ENCODE data around the gene MTHFD2L. TPM values are rescaled to one million over a fixed set of nuclear protein-coding genes. Genes with fewer than 3 reads are reported as not detected.

Gene MTHFD2L
- total RNA-seq, 1 experiment from 2014 or later, result 19.7 TPM

DNA sequence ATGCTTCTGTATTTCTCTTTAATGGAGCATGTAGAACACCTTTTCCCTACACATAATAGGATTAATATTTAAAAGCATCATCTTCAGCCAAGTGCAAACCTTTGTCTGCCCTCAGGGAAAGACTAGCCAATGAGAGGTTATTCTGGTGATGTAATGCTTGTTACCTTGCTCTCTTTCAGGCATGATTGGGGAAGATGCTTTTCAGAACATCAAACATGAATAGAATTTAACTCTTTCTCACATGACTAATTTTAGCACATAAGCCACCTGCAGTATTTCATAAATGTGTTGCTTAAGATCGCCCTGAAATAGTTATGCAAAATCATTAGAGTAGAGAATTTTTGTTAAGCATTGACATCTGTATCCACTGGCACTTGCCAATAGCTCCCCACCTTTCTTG, 139.6 kb downstream of the MTHFD2L start:
- no peak for DNase-seq (ENCODE audit: low read depth)

DNA sequence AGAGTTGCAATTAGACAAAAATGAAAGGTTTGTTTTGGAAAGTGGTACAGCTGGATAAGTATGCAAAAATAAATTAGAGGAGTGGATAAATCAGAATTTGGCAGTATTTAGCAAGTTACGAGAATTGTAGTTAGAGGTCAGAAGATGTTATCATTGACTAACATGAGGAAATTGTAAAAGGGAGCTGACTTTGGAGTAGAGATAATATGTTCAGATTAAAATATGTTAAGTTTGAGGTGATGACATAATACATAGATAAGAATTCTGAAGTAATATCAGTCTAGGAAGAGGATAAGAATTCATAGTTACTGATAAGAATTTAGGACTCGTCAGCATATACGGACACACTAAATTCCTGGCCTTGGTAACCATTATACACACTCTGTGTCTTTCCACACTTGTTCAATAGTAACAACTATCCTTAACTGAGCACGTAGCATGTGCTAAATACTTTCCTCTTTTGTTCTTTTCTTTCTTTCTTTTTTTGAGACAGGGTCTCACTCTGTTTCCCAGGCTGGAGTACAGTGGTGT, 146.2 kb downstream of the MTHFD2L start:
- DNase-seq (ENCODE audit: low read depth), result no peak

DNA sequence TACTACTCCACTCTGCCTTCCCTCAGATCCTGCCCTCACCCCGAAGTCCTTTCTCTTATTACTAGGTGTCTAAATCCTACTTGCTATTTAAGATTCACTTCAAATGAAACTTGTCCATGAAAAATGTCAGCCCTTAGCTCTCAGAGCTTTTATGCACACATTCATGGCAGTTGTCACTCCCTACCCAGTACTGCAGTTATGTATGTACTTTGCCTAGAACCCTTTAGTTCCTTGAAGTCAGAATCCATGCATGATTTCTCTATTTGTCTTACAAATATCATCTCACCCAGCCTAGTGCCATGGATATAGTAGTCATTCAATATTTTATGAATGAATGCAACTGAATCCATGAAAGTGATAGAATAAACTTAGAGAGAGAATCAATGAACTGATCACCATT, 147.1 kb downstream of the MTHFD2L start:
- no peak for DNase-seq (ENCODE audit: low read depth)

DNA sequence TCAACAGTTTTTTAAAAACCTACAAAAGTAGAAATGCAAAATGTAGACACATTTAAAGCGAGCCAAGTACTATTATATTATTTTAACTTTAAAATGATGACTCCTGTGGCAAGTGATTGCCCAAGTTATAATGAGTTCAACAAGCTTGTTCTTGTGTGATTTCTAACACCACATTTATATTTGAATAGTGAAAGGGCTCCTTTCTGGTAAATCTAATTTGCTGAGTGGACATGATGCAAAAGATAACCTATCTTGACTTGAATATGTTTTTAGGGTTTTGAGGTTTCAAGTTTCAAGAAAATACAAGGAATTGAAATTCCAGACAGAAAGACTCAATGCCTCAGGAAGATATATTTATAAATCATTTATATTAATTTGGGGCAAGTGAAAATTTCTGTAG, 149.3 kb downstream of the MTHFD2L start:
- DNase-seq (ENCODE audit: low read depth), result no peak

DNA sequence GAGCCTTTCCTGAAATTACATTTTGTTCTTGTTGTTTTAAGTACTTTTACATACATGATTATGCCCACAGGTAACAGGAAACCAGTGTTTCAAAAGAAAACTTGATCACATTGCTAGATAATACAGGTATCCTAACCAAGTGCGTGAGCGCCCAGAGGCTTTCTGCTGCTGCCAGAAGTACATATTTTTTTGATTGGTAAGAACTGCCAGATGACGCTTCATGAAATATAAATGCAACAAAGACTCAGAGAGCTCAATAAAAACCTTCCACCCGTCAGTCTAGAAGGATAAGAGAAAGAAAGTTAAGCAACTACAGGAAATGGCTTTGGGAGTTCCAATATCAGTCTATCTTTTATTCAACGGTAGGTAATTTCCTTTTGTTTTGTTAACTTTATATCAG, 150.3 kb downstream of the MTHFD2L start, which contains the start of gene EPGN:
TSS of gene EPGN (plus strand) at position 256 of the 400 bp plus-strand sequence. CDS start at position 320, 64 bp downstream.
- no peak for DNase-seq (ENCODE audit: low read depth)

DNA sequence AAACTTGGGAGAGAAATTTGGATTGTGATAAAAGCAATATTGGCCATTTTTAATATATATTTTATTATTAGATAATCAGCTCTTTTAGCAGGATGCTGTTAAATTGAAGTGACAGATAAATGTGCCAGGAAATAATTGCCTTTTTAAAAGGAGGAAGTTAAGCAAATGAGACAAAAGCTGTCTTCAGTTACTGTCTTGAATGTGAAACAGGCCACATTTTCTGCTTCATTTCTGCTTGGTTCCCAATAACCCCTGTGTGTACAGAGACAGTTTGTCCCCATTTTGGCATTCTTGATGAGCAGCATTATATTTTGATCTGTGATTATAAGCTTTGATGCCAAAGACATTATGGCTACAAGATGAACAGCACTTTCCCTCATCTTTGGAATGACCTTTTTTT, 151.3 kb downstream of the MTHFD2L start:
- no peak for DNase-seq (ENCODE audit: low read depth)

DNA sequence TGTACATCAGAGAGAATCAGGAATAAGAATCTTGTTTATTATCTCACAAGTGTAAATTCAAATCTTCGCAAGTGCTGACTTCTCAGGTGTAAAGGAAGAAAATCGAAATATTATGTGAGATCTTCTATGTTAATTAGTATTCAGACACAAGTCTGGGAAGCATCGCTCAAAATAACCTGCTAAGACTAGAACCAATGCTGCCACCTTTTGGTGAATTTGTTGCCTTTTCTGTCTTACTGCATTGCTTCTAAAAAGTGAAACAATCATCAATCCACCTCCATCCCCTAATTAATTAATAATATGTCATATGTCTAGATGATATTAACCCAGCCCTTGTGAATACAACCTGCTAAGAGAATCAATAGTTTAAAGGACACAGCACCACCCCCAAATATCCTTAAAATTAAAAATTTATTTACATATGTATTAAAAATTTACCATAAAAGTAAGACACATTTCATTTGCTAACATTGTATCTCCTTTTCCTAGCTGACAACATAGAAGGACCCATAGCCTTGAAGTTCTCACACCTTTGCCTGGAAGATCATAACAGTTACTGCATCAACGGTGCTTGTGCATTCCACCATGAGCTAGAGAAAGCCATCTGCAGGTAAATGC, 153.9 kb downstream of the MTHFD2L start:
- peak; percentile 66 for DNase-seq (ENCODE audit: low read depth)

DNA sequence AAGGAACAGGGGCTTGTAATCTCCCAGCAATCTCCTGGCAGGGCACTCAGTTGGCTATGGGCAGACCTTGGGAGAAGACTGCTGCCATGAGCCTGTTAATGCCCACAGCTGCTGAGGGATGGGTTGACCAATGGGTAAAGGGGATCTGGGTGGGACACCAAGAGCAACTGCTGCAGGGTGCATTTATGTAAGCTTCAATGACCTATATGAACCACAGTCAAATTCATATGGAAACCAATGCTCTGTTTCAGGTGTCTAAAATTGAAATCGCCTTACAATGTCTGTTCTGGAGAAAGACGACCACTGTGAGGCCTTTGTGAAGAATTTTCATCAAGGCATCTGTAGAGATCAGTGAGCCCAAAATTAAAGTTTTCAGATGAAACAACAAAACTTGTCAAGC, 156.4 kb downstream of the MTHFD2L start:
- no peak for DNase-seq (ENCODE audit: low read depth)

DNA sequence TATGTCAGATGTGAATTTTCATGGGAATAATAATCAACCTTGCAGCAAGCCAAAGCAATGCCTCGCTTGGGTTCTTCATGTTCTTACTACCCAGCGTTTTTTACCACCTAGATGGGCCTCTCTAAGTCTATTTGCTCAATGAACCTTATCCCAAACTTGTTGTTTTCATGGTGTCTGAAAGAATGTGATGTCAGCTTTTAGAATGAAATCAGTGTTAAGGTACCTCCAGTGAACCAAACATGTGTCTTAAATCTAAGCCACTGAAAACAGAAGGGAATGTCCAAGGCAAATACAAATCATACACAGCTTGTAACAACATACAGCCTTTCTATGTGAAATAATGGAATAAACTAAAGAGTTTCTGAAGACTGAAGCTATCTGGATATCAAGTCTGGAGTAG, 157.0 kb downstream of the MTHFD2L start:
- no peak for DNase-seq (ENCODE audit: low read depth)

DNA sequence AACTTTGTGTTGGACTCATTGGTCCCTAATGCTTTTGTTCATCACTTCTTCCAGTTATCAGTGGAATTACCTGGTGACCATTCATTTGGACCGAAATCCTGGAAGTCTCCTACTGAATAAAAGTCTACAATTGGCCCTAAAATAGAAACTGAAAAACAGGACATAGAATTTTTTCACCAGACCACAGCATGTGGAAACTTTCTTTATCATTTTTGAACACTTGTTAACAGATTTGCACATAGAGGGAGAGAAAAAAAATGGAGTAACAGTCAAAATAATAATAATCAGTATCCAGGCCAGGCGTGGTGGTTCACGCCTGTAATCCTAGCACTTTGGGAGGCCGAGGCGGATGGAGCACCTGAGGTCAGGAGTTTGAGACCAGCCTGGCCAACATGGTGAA, 157.5 kb downstream of the MTHFD2L start:
- no peak for DNase-seq (ENCODE audit: low read depth)

DNA sequence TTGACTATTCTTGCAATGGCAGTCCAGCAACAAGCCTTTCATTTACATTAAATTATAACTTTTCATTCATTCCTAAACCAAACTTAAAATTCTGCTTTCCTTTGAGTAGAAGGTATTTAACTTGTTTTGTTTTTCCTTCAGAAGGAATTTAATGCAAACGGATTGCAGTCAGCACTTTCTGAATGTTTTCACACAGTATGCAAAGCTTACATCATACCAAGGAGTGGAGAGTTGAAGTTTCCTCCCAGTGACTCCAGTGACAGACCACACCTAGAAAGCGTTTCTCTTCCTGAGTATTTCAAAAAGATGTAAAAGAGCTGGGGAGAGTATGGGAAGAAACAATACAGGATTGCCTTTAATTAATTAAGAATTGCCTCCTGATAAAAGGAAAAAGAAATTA, 158.5 kb downstream of the MTHFD2L start:
- DNase-seq (ENCODE audit: low read depth), result no peak

DNA sequence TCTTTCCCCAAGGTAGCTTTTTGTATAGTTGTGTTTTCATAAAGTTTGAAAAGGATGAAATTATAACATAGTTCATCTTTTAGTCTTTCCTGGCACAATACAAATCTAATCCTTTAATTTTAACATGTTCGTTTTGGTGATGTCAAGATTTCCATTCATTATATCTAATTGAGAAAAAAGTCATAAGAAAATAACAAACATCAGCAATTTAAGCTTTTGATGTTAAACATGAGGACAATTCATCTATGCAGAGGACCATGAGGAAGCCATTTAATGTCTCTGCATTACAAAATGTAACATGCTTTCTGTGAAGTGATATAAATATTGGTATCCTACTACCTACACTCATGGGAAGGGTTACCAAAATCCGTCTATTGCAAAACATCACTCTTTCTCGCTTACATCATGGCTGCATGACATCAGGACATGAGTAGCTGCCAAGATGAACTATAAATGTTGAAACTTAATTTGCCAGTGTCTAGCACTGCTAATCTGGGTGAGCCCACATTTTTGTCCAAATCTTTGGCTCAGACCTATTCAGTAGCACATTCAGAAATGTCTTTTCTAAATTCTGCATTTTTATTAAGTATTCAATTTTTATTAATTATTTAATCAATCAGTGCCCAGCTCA, 159.8 kb downstream of the MTHFD2L start:
- DNase-seq (ENCODE audit: low read depth), result peak; percentile 10

DNA sequence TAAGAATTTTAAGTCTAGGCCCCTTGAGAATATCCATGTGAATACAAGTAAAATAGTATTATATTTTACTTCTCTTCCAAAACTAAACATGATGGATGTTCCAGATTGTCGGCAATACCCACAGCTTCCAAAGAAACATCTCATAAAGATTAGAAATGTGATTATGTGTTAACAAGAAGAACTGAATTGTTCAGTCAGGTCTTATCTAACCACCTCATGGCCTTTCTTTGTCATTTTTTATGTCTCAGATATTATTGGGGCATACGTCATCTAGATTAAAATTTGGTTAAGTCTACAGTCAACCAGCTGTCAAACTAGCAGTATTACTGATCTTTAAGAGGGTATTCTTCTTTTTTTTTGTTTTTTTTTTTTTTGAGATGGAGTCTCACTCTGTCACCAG, 160.4 kb downstream of the MTHFD2L start:
- DNase-seq (ENCODE audit: low read depth), result no peak

DNA sequence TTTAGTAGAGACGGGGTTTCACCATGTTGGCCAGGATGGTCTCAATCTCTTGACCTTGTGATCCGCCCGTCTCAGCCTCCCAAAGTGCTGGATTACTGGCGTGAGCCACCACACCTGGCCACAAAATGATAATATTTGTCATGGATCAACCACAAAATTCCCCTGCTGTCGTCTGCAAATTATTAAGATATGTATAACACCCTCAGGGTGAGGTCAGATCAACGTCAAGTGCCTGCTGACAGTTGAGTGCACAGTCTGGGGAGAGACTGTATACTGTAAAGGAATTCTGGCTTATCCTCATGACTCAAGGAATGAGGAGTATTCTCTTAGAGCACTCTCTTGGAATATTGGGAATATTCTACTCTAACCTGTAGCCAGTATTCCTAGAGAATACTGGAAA, 161.6 kb downstream of the MTHFD2L start:
- no peak for DNase-seq (ENCODE audit: low read depth)

DNA sequence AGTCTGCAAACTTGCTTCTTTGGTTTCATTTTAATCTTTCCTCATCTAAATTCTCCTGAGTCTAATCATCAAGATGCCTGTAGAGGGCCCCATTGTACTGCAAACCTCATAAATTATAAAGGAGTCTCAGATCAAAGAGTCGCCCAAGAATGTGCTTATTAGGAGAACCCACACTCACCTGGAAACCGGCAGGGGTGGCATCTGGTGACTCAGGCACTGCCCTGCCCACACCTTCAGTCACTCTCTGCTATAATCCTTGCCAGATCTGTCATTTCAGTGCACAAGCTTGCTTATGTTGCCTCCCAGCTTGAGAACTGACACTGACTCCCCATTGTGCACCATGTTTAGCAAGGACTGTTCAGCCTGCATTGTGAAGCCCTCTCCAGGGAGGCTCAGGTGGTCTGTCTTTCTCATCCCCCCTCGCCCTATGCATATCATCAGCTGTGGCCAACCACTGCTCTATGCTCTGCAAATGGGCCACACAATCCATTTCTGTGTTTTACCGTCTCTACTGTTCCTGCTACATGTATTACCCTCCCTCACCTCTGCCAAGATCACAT, 162.7 kb downstream of the MTHFD2L start:
- peak; percentile 75 for DNase-seq (ENCODE audit: low read depth)

DNA sequence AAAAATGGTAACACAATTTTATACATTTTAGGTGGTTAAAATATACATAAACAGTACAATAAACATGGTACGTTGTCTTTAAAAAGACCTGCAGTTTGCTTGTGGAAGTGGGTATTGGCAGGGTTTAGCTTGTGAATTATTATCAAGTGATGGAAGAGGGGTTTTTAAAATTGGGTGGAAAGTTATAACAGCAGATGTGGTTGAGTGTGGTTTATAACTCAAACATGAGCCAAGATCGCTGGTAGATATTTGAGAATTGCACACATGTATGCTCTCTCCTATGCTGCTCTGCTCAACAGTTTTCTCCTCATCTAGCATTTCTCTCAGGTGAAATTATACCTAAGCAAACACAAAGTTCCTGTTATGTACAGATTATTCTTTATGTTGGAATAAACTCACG, 164.4 kb downstream of the MTHFD2L start:
- no peak for DNase-seq (ENCODE audit: low read depth)

DNA sequence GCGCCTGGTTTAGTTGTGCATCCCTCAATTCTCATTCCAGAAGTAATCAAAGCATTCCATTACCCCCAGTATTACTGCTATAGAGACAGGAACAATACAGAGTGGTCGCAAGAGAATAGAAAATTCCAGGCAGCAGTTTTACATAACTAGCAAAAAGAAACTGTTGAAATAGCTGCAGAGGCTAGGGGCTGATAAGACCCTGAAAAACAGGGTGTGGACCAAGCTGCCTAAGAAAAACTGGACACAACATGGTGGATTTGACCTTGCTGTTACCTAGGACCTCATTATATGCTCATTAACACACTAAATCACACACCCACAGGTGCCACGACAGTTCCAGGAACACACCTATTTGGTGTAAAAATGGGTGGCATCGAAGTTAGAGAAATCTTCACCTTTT, 165.7 kb downstream of the MTHFD2L start:
- DNase-seq (ENCODE audit: low read depth), result no peak

DNA sequence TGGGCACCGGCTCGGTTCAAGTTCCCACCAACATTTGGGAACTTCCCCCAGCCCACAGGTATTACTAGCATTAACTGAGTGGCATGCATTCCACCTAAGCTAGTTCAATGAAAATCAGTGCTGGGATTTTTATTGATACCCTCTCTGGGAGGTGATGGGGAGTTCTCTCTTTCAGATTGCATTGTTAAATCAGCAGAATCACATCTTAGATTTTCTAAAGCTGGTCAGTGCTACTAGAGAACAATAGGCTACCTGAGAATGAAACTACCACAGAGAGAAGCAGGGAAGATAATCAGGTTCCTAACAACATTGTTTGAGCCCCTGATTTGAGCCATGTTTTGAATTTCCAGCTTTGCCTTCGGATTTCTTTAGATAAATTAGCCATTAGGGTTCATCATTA, 166.3 kb downstream of the MTHFD2L start:
- DNase-seq (ENCODE audit: low read depth), result no peak

DNA sequence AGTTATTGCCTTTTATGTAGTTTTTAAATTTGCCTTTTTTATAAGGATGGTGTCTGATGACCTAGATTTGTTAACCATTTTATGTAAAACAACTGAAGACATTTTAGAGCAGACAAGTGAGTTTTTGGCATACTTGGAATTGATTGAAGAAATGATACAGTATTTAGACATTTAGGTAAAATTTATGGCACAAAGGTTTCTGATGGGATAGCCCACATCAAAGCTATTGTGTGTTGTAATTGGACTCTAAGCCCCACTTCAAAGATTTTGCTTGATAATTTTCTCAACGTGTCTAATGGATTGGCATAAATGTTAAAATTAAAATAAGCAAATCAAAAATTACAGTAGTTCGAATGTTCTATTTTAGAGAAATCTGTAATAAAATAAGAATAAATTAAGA, 168.0 kb downstream of the MTHFD2L start:
- DNase-seq (ENCODE audit: low read depth), result no peak

DNA sequence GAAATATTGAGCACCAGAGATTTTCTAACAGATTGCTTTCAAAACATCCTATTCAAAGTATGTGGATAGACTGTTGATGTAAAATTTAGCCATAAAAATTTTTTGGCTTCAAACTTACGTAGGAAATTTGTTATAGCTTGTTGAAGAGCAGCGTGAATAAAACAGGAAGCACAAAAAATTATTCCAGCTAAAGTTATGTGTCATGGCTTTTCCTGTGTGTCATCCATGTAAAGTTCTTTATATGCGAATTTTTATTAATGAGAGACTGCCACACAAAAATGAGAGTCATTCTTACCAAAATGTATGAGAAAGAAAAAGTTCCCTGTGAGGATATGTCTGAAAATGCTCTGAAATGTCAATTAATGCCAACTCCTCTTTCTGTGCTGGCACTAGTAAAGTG, 169.8 kb downstream of the MTHFD2L start:
- peak; percentile 16 for DNase-seq (ENCODE audit: low read depth)

DNA sequence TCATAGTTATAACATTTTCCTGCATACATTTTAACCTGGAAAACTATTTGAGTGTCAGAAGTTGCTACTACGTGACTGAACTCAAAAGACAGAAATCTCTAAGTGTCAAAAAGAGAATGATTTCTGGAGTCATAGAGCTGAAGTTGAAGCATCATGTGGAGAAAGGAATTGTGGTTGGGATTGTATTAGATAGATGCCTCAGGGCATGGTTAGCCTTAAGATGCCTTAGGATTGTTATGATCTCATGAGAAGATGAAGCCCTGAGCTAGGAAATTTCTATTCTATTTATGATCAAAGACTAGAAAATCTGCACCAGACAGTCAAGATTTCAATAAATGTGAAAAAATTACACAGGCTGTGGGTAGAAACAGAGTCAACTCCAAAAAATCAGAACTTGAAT, 170.6 kb downstream of the MTHFD2L start:
- DNase-seq (ENCODE audit: low read depth), result no peak

DNA sequence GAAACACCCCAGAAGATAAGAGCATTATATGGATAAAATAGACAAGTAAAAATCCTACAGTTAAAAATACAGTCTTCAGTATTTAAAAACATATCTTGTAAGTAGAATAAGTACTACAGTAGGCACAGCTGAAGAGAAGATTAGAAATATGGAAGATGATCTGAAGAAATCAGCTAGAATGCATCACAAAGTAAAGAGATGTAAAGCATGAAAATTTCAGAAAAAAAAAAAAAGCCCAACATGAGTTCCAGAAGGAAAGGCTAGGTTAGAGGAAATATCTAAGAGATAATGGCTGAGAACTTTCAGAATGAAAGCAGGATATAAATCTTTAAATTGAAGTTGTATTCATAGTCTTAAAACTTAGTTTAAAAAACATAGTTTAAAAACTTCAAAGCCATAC, 171.4 kb downstream of the MTHFD2L start:
- no peak for DNase-seq (ENCODE audit: low read depth)

DNA sequence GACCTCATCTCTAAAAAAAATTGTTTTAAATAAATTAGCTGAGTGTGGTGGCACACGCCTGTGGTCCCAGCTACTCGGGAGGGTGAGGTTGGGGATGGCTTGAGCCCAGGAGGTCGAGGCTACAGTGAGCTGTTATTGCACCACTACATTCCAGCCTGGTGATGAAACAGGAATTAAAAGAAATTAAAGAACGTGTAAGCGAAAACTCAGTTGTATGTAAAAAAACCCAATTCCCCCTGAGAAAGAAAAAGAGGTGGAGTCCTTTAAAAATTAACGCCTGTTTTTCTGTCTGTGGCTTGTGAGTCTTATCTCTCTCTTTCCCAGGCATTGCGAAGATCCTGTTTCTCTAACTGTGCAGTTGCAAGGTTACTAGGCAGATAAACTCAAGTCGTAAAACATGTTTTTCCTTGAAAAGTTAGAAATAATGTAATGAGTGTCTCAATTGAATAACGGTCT, 172.4 kb downstream of the MTHFD2L start:
- DNase-seq (ENCODE audit: low read depth), result no peak

Measured in LHCN-M2 (cell line).